HCT116 (cell line): ENCODE measurements around the gene FDXACB1. TPM values are rescaled to one million over a fixed set of nuclear protein-coding genes. Genes with fewer than 3 reads are reported as not detected.

Experiments used
- ATAC-seq: fragments of 200-7000 bp; cut with Tn5 transposase; 2 replicates; pipeline ENCODE4 v1.9.1; 2020; ENCODE audit warnings: mild to moderate bottlenecking, moderate library complexity
- BruUV-seq: library from RNA; stranded (reverse); fragments of 400-500 nt; replicated peaks from 2 replicates; lab custom pipeline; 2021; lab: Mats Ljungman, UMichigan
- CTCF ChIA-PET: fragments of 300-600 bp; sonication (Branson Sonifier 250); formaldehyde crosslinking; loops from one replicate; lab custom pipeline; 2021; ENCODE audit warnings: antibody characterized with exemption; lab: Charles Lee
- POLR2A ChIA-PET: fragments of 300-600, 350-600 bp; sonication (Branson Sonifier 250); formaldehyde crosslinking; loops from one replicate; lab custom pipeline; 2021; ENCODE audit warnings: antibody characterized with exemption; lab: Charles Lee
- RAD21 ChIA-PET, 2 experiments: fragments of 300-600 bp; sonication (Branson Sonifier 250); formaldehyde crosslinking; loops; one replicate each; lab custom pipeline; 2023; ENCODE audit warnings: low total read pairs in 2 of 2; ENCODE audit not compliant: uncharacterized antibody in 2 of 2, unreplicated experiment in 2 of 2, low non-redundant PET in 1 of 2; lab: Charles Lee
- DNase-seq: peaks from one replicate; pipeline ENCODE4 v3.0.0-alpha.2; 2010; ENCODE audit warnings: low read depth, low spot score
- H2AFZ ChIP-seq: fragments of 200-600 bp; shearing (Covaris generic), sonication (generic); 2 replicates; pipeline ENCODE4 v1.6.1; 2017; ENCODE audit warnings: low read depth, mixed run types, mixed read lengths, antibody characterized with exemption, low read length; ENCODE audit not compliant: poor library complexity, severe bottlenecking
- H3K27ac ChIP-seq: 2 replicates; pipeline ENCODE4 v1.5.1; 2012; ENCODE audit warnings: low read depth, low read length
- H3K27me3 ChIP-seq: fragments of 200-600 bp; sonication (generic); 2 replicates; pipeline ENCODE4 v1.6.1; 2016; ENCODE audit warnings: mixed run types, low read length, mixed read lengths; ENCODE audit not compliant: insufficient read depth
- H3K36me3 ChIP-seq, 2 experiments: fragments of 200-500 bp in 1 of 2; fragments of 200-600 bp in 1 of 2; sonication (Bioruptor generic) in 1 of 2; sonication (generic) in 1 of 2; 2 replicates each; pipeline versions ENCODE4 v1.5.1 to v1.6.1; 2014 to 2016; ENCODE audit warnings: low read length in 2 of 2, inconsistent platforms in 1 of 2, mixed read lengths in 1 of 2, mixed run types in 1 of 2; ENCODE audit not compliant: insufficient read depth in 2 of 2, control insufficient read depth in 1 of 2
- H3K4me1 ChIP-seq, 2 experiments: fragments of 200-600 bp in 1 of 2; sonication (generic) in 1 of 2; 2 replicates each; pipeline versions ENCODE4 v1.5.1 to v1.6.1; 2012 to 2017; ENCODE audit warnings: low read length in 2 of 2, inconsistent platforms in 1 of 2, mild to moderate bottlenecking in 1 of 2, mixed read lengths in 1 of 2, mixed run types in 1 of 2, moderate library complexity in 1 of 2; ENCODE audit not compliant: insufficient read depth in 2 of 2, control insufficient read depth in 1 of 2
- H3K4me2 ChIP-seq: fragments of 200-600 bp; sonication (generic); 2 replicates; pipeline ENCODE4 v1.6.1; 2017; ENCODE audit warnings: mixed run types, low read length, mixed read lengths
- H3K4me3 ChIP-seq, 2 experiments: fragments of 200-600 bp in 1 of 2; sonication (generic) in 1 of 2; replicated peaks in 1 of 2; 2 replicates each; pipeline ENCODE4 v1.5.1; 2011 to 2016; ENCODE audit warnings: low read length in 2 of 2, control low read depth in 1 of 2, low read depth in 1 of 2, mild to moderate bottlenecking in 1 of 2, mixed read lengths in 1 of 2, mixed run types in 1 of 2
- H3K79me2 ChIP-seq: fragments of 200-600 bp; sonication (generic); 2 replicates; pipeline ENCODE4 v1.6.1; 2017; ENCODE audit warnings: mild to moderate bottlenecking, mixed run types, low read length, moderate library complexity, mixed read lengths; ENCODE audit not compliant: insufficient read depth
- H3K9ac ChIP-seq: fragments of 200-600 bp; sonication (generic); 2 replicates; pipeline ENCODE4 v1.6.1; 2016; ENCODE audit warnings: low read length, mixed read lengths
- H3K9me2 ChIP-seq: fragments of 200-600 bp; sonication (generic), shearing (Covaris generic); 2 replicates; pipeline ENCODE4 v1.6.1; 2017; ENCODE audit warnings: mixed run types, mild to moderate bottlenecking, moderate library complexity; ENCODE audit not compliant: insufficient read depth
- H3K9me3 ChIP-seq, 2 experiments: fragments of 200-500 bp in 1 of 2; fragments of 200-600 bp in 1 of 2; sonication (Bioruptor generic) in 1 of 2; sonication (generic) in 1 of 2; 2 replicates each; pipeline ENCODE4 v1.6.1; 2014 to 2017; ENCODE audit warnings: low read length in 2 of 2, mixed read lengths in 2 of 2, inconsistent platforms in 1 of 2, low read depth in 1 of 2, mild to moderate bottlenecking in 1 of 2, mixed run types in 1 of 2, moderate library complexity in 1 of 2; ENCODE audit not compliant: control insufficient read depth in 1 of 2, insufficient read depth in 1 of 2
- H4K20me1 ChIP-seq: fragments of 200-600 bp; sonication (generic), shearing (Covaris generic); 2 replicates; pipeline ENCODE4 v1.6.1; 2017; ENCODE audit warnings: mixed run types, mild to moderate bottlenecking, moderate library complexity; ENCODE audit not compliant: insufficient read depth
- ATF3 ChIP-seq: IDR thresholded peaks from 2 replicates; pipeline ENCODE4 v1.6.1; 2012
- CBX3 ChIP-seq: IDR thresholded peaks from 2 replicates; pipeline ENCODE4 v1.6.1; 2012; ENCODE audit warnings: low read depth
- EGR1 ChIP-seq: IDR thresholded peaks from 2 replicates; pipeline ENCODE4 v1.6.1; 2012; ENCODE audit warnings: low read depth
- ELF1 ChIP-seq: IDR thresholded peaks from 2 replicates; pipeline ENCODE4 v1.6.1; 2012; ENCODE audit warnings: low read depth, borderline replicate concordance
- EZH2 ChIP-seq: fragments of 200-600 bp; sonication (generic); IDR thresholded peaks from 2 replicates; pipeline ENCODE4 v1.6.1; 2017; ENCODE audit warnings: antibody characterized with exemption, mixed run types
- FOSL1 ChIP-seq: IDR thresholded peaks from 2 replicates; pipeline ENCODE4 v1.6.1; 2012; ENCODE audit warnings: low read depth
- JUND ChIP-seq: IDR thresholded peaks from 2 replicates; pipeline ENCODE4 v1.6.1; 2012
- POLR2AphosphoS5 ChIP-seq: IDR thresholded peaks from 2 replicates; pipeline ENCODE4 v1.6.1; 2011; ENCODE audit warnings: mild to moderate bottlenecking, low read depth, low read length, moderate library complexity
- RAD21 ChIP-seq: IDR thresholded peaks from 2 replicates; pipeline ENCODE4 v1.6.1; 2012; ENCODE audit warnings: low read depth, mild to moderate bottlenecking
- SIN3A ChIP-seq: IDR thresholded peaks from 2 replicates; pipeline ENCODE4 v1.6.1; 2012; ENCODE audit warnings: low read depth
- SP1 ChIP-seq: IDR thresholded peaks from 2 replicates; pipeline ENCODE4 v1.6.1; 2012; ENCODE audit warnings: low read depth
- SRF ChIP-seq: IDR thresholded peaks from 2 replicates; pipeline ENCODE4 v1.6.1; 2012; ENCODE audit warnings: low read depth
- TCF7L2 ChIP-seq: IDR thresholded peaks from 2 replicates; pipeline ENCODE4 v1.7.0; 2011; ENCODE audit warnings: borderline replicate concordance, inconsistent platforms; ENCODE audit not compliant: insufficient read depth, insufficient read length; ENCODE audit errors: extremely low read depth
- ZBTB33 ChIP-seq: IDR thresholded peaks from 2 replicates; pipeline ENCODE4 v1.6.1; 2011; ENCODE audit warnings: mild to moderate bottlenecking, low read length, moderate library complexity; ENCODE audit not compliant: insufficient replicate concordance; ENCODE audit errors: extremely low read depth
- ZNF274 ChIP-seq: fragments of 200-500 bp; sonication (Bioruptor generic); IDR thresholded peaks from 2 replicates; pipeline ENCODE4 v1.6.1; 2014; ENCODE audit warnings: mild to moderate bottlenecking, low read depth, low read length, inconsistent platforms
- intact Hi-C: fragments of 100-400 bp; cut with micrococcal nuclease; formaldehyde crosslinking; loops from 2 replicates; pipeline ENCODE4 v1.10.0; 2022
- total RNA-seq: library from RNA; stranded (reverse); gene quantifications from one replicate; pipeline ENCODE4 v1.2.1, GENCODE V29; 2021; ENCODE audit not compliant: unreplicated experiment
- TF ChIP-seq, protein P1 (sequence below): IDR thresholded peaks from 2 replicates; pipeline ENCODE4 v1.6.1; 2012

FDXACB1 gene
- total RNA-seq, 1 experiment from 2014 or later, result 3.8 TPM

GRCh38 chr11:111836721-111837120 lies 42.2 kb downstream of the FDXACB1 start:
- no TSS peak for BruUV-seq
- intact Hi-C loops, result no loop called here
- H3K9me3 ChIP-seq, result no peaks in the 10 kb centered on the region
- H2AFZ ChIP-seq, result no peak overlapping the region
- ChIA-PET RAD21 (no interaction called here), POLR2A (no interaction called here), CTCF (no interaction called here)
- DNase-seq, result no peak
- no peaks in the 10 kb centered on the region for H3K27me3 ChIP-seq
- H3K4me2 ChIP-seq, result no peak overlapping the region
- no peak for TF ChIP-seq RAD21
- TF ChIP-seq CBX3, result no peak
- TF ChIP-seq ZBTB33, result no peak
- no peak for TF ChIP-seq JUND
- no peak for TF ChIP-seq ZNF274
- 0 out of 4 replicates have a peak, but pooled peaks cover 0 to 2% of the 10 kb centered on the region in 2 experiments for H3K4me1 ChIP-seq
- H3K36me3 ChIP-seq, result peaks cover 0 to 4% of the 10 kb centered on the region in 2 experiments; a peak in 3 of 4 replicates
- H3K4me3 ChIP-seq, result no peak overlapping the region
- no peak overlapping the region for H3K9ac ChIP-seq
- no peaks in the 10 kb centered on the region for H3K79me2 ChIP-seq
- no peak for ATAC-seq
- H4K20me1 ChIP-seq, result no peaks in the 10 kb centered on the region
- no peak overlapping the region for H3K27ac ChIP-seq
- no peaks in the 10 kb centered on the region for H3K9me2 ChIP-seq

DNA sequence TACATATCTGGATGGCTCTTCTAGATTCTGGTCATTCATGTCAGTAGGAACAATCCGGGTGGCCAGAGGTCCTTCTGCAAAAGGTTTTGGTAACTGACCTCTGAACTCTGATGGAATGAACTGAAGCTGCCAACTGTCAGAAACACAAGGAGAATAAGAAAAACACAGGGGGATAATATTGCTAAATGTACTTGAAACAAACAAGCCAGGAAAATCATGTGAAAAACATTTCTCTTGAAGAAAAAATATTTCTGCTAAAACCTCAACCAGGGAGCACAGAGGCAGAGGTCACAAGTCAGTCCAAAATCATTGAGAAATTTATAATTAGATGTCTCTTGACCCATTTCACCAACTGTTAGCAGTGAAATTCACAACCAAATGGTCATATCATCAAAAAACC lies 42.8 kb downstream of the FDXACB1 start:
- Histone ChIP-seq H3K9me3 (no peaks in the 10 kb centered on the region), H3K79me2 (no peaks in the 10 kb centered on the region), H2AFZ (no peak overlapping the region), H4K20me1 (no peaks in the 10 kb centered on the region), H3K4me1 (0 out of 4 replicates have a peak, but pooled peaks cover 0 to 2% of the 10 kb centered on the region in 2 experiments), H3K27me3 (no peaks in the 10 kb centered on the region), H3K9ac (no peak overlapping the region), H3K4me3 (no peak overlapping the region), H3K27ac (no peak overlapping the region), H3K4me2 (no peak overlapping the region), H3K36me3 (peaks cover 0 to 4% of the 10 kb centered on the region in 2 experiments; a peak in 3 of 4 replicates), H3K9me2 (no peaks in the 10 kb centered on the region)
- intact Hi-C loops, result no loop called here
- ChIA-PET POLR2A (no interaction called here), CTCF (no interaction called here), RAD21 (no interaction called here)
- no peak for ATAC-seq
- no TSS peak for BruUV-seq
- no peak for DNase-seq
- TF ChIP-seq ATF3 (no peak), JUND (no peak), EGR1 (no peak), SP1 (no peak), RAD21 (no peak), SIN3A (no peak), SRF (no peak), POLR2AphosphoS5 (no peak), ZBTB33 (no peak), FOSL1 (no peak), CBX3 (no peak), TCF7L2 (no peak), EZH2 (no peak), ELF1 (no peak)
- TF ChIP-seq, protein P1, sequence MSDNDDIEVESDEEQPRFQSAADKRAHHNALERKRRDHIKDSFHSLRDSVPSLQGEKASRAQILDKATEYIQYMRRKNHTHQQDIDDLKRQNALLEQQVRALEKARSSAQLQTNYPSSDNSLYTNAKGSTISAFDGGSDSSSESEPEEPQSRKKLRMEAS, result no peak
- TF ChIP-seq, all 23 proteins: peak for 0
